ENCODE results near the gene IGSF9. TPM values are rescaled to one million over a fixed set of nuclear protein-coding genes. Genes with fewer than 3 reads are reported as not detected.

IGSF9 gene
- total and polyA plus RNA-seq, 2 of the 13 experiments (the other 11 are each of a cell fraction or from before 2014, with no cell fraction given), result 0.03 TPM; not detected in 1

DNA sequence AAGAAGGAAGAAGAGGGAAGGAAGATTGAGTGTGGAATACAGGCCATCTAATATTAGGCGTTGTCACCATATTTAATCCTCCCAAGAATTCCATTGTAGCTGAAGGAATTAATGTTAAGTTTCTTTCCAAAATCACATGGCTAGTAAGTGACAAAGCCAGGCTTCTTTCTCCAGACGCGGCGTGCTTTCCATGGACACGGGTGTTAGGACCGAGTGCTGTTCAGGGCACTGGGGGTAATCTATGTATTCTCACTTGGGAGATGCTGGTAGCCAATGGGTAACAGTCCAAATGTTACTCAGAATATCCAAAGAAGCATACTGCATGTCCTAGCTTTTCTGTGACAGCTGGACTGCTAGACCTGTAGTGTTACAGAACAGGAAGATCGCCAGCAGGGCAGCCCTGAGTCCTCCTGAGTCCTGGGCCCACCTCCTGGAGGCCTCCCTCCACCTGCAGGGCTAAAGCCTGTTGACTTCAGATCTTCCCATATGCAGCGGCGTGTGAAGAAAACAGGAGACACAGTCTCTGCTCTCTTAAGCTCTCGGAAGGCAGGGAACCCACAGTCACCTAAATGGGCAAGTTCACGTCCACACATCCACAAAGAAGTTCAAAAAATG lies 5.3 kb downstream of the IGSF9 start:
- intact Hi-C loops (cut with micrococcal nuclease; ENCODE audit: unreplicated experiment) (no loop called here), in situ Hi-C loops (cut with HindIII; ENCODE audit: extremely low pct_ligation_motif_present, low pct_unique_long_range_greater_than_20kb) (no loop called here)
- Histone ChIP-seq H3K9me3 (ENCODE audit: low read length) (no peaks in the 10 kb centered on the region), H3K4me2 (ENCODE audit: low read depth, low read length) (no peak overlapping the region), H4K20me1 (ENCODE audit: insufficient read depth, low read length) (no peaks in the 10 kb centered on the region), H3K79me2 (ENCODE audit: insufficient read depth, low read length) (no peaks in the 10 kb centered on the region), H3K4me3 (replicated peaks in 1 of 3; ENCODE audit: insufficient read depth in 1 of 3, low read depth in 2 of 3, low read length in 3 of 3) (no peak overlapping the region), H3K36me3 (replicated peaks in 1 of 2; ENCODE audit: control insufficient read depth in 1 of 2, insufficient read depth in 2 of 2, low read length in 2 of 2) (no peaks in the 10 kb centered on the region), H2AFZ (ENCODE audit: low read length) (no peak overlapping the region), H3K27me3 (ENCODE audit: control insufficient read depth in 1 of 2, insufficient read depth in 2 of 2, low read length in 2 of 2) (peaks cover 12 to 73% of the 10 kb centered on the region in 2 experiments; a peak in 4 of 5 replicates), H3K4me1 (ENCODE audit: insufficient read depth, low read length) (peaks cover 14% of the 10 kb centered on the region), H3K9ac (ENCODE audit: insufficient read depth, low read depth, low read length) (no peak overlapping the region), H3K27ac (ENCODE audit: extremely low read length, insufficient read depth, low read length) (no peak overlapping the region)
- ChIA-PET POLR2A (no interaction called here), CTCF (ENCODE audit: low intra/inter-chr PET ratio, low total read pairs) (no interaction called here)
- DNase-seq (ENCODE audit: low spot score), result no peak
- WGBS (ENCODE audit: low lambda C conversion rate), result 55% methylated on average over 10 of the region's 11 CpGs
- FAIRE-seq, result no peak
- no peak for ATAC-seq
- BruUV-seq (replicated peaks), result no TSS peak
- TF ChIP-seq ZNF782 (CRISPR knock-in tag; IDR thresholded peaks at IDR 0.05; ENCODE audit: borderline replicate concordance) (no peak), AGO1 (IDR thresholded peaks at IDR 0.05; ENCODE audit: low read depth, low read length, poor library complexity, severe bottlenecking) (no peak), RFX5 (IDR thresholded peaks at IDR 0.05; ENCODE audit: low read depth, low read length) (no peak), ZNF441 (CRISPR knock-in tag; IDR thresholded peaks at IDR 0.05; ENCODE audit: borderline replicate concordance) (no peak), ZNF382 (CRISPR knock-in tag; IDR thresholded peaks at IDR 0.05; ENCODE audit: borderline replicate concordance) (no peak), ZNF367 (CRISPR knock-in tag; IDR thresholded peaks at IDR 0.05; ENCODE audit: borderline replicate concordance) (no peak), GATA4 (IDR thresholded peaks at IDR 0.05; ENCODE audit: borderline replicate concordance, low read depth) (no peak), ZNF746 (CRISPR knock-in tag; IDR thresholded peaks at IDR 0.05) (no peak), NFATC3 (CRISPR knock-in tag; IDR thresholded peaks at IDR 0.05) (no peak), ZNF543 (CRISPR knock-in tag; IDR thresholded peaks at IDR 0.05) (no peak), BRF2 (CRISPR knock-in tag; IDR thresholded peaks at IDR 0.05) (no peak), POGK (CRISPR knock-in tag; conservative IDR thresholded peaks at IDR 0.05) (no peak), ZNF496 (CRISPR knock-in tag; IDR thresholded peaks at IDR 0.05; ENCODE audit: insufficient replicate concordance) (no peak), GTF3A (CRISPR knock-in tag; conservative IDR thresholded peaks at IDR 0.05) (no peak), DNMT1 (CRISPR knock-in tag; IDR thresholded peaks at IDR 0.05) (no peak)
- TF ChIP-seq, protein P1, sequence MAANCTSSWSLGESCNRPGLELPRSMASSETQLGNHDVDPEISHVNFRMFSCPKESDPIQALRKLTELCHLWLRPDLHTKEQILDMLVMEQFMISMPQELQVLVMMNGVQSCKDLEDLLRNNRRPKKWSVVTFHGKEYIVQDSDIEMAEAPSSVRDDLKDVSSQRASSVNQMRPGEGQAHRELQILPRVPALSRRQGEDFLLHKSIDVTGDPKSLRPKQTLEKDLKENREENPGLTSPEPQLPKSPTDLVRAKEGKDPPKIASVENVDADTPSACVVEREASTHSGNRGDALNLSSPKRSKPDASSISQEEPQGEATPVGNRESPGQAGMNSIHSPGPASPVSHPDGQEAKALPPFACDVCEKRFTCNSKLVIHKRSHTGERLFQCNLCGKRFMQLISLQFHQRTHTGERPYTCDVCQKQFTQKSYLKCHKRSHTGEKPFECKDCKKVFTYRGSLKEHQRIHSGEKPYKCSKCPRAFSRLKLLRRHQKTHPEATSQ (CRISPR knock-in tag; IDR thresholded peaks at IDR 0.05; ENCODE audit: borderline replicate concordance), result no peak
- TF ChIP-seq, protein P2, sequence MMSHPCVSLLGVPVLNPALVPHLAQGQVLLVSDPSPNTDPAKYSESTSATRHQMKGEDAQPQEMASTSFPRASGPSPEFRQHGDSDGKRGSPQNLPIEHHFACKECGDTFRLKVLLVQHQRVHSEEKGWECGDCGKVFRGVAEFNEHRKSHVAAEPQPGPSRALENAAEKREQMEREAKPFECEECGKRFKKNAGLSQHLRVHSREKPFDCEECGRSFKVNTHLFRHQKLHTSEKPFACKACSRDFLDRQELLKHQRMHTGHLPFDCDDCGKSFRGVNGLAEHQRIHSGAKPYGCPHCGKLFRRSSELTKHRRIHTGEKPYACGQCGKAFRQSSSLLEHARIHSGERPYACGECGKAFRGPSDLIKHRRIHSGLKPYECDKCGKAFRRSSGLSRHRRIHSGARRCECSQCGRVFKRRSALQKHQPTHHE (CRISPR knock-in tag; IDR thresholded peaks at IDR 0.05; ENCODE audit: borderline replicate concordance), result no peak
